HEK293 (cell line): ENCODE measurements around the gene NINJ1.

ENCODE experiments used
- CTCF ChIP-seq: fragments of 450-650 bp; formaldehyde crosslinking; IDR thresholded peaks from 2 replicates; pipeline ENCODE4 v1.5.1; 2016; ENCODE audit warnings: missing biosample characterization, missing genetic modification characterization
- WT1 ChIP-seq: fragments of 450-650 bp; formaldehyde crosslinking; IDR thresholded peaks from 2 replicates; pipeline ENCODE4 v1.5.1; 2016; ENCODE audit warnings: missing biosample characterization, missing genetic modification characterization
- ZBTB11 ChIP-seq: fragments of 450-650 bp; formaldehyde crosslinking; conservative IDR thresholded peaks from 2 replicates; pipeline ENCODE4 v1.5.1; 2016; ENCODE audit warnings: low read depth, missing biosample characterization, missing genetic modification characterization

- TF ChIP-seq ZBTB11 (tag by site-specific recombination) (no peak), WT1 (tag by site-specific recombination) (no peak), CTCF (tag by site-specific recombination) (no peak)
Measured at GRCh38 chr9:93077811-93078210, 56.2 kb downstream of the NINJ1 start.
